DND-41 (cell line): ENCODE data around the gene NEDD9.

Experiments used
- ATAC-seq: fragments of 200-7000 bp; cut with Tn5 transposase; 3 replicates; pipeline ENCODE4 v1.9.1; 2021; ENCODE audit warnings: low read depth; ENCODE audit not compliant: insufficient read depth
- DNase-seq: peaks from one replicate; pipeline ENCODE4 v3.0.0-alpha.2; 2020
- H2AFZ ChIP-seq: 2 replicates; pipeline ENCODE4 v1.6.0; 2012; ENCODE audit warnings: low read depth, low read length
- H3K27ac ChIP-seq: 2 replicates; pipeline ENCODE4 v1.5.1; 2012; ENCODE audit warnings: low read length, inconsistent platforms
- H3K27me3 ChIP-seq: fragments of 200-600 bp; sonication (generic); 2 replicates; pipeline ENCODE4 v1.6.0; 2012; ENCODE audit warnings: low read length, mild to moderate bottlenecking, inconsistent platforms; ENCODE audit not compliant: insufficient read depth, poor library complexity
- H3K36me3 ChIP-seq: 2 replicates; pipeline ENCODE4 v1.5.1; 2012; ENCODE audit warnings: low read length, inconsistent platforms; ENCODE audit not compliant: insufficient read depth
- H3K4me1 ChIP-seq: 2 replicates; pipeline ENCODE4 v1.5.1; 2012; ENCODE audit warnings: mild to moderate bottlenecking, low read length; ENCODE audit not compliant: insufficient read depth
- H3K4me2 ChIP-seq: 2 replicates; pipeline ENCODE4 v1.6.0; 2012; ENCODE audit warnings: mild to moderate bottlenecking, moderate library complexity, low read length, inconsistent platforms; ENCODE audit not compliant: insufficient read depth
- H3K4me3 ChIP-seq, 2 experiments: fragments of 200-600 bp in 1 of 2; shearing (Covaris generic) in 1 of 2; 2 replicates each; pipeline ENCODE4 v1.5.1; 2012 to 2016; ENCODE audit warnings: inconsistent platforms in 2 of 2, low read length in 2 of 2, mild to moderate bottlenecking in 2 of 2, low read depth in 1 of 2, moderate library complexity in 1 of 2
- H3K79me2 ChIP-seq: 2 replicates; pipeline ENCODE4 v1.6.0; 2012; ENCODE audit warnings: low read length, inconsistent platforms; ENCODE audit not compliant: insufficient read depth
- H3K9ac ChIP-seq: 2 replicates; pipeline ENCODE4 v1.6.0; 2012; ENCODE audit warnings: low read depth, mild to moderate bottlenecking, inconsistent platforms, low read length, moderate library complexity
- H3K9me3 ChIP-seq: 2 replicates; pipeline ENCODE4 v1.5.1; 2012; ENCODE audit warnings: low read length, moderate library complexity, mild to moderate bottlenecking, inconsistent platforms; ENCODE audit not compliant: insufficient read depth, severe bottlenecking
- H4K20me1 ChIP-seq: 2 replicates; pipeline ENCODE4 v1.6.0; 2012; ENCODE audit warnings: low read length; ENCODE audit not compliant: insufficient read depth
- EZH2 ChIP-seq: IDR thresholded peaks from 3 replicates; pipeline ENCODE4 v1.6.1; 2012; ENCODE audit warnings: borderline replicate concordance, low read depth, mild to moderate bottlenecking, moderate library complexity, low read length, inconsistent platforms; ENCODE audit not compliant: severe bottlenecking
- TF ChIP-seq, protein P1 (sequence below): IDR thresholded peaks from 2 replicates; pipeline ENCODE4 v1.5.1; 2012; ENCODE audit warnings: borderline replicate concordance, low read length, moderate library complexity, mild to moderate bottlenecking; ENCODE audit not compliant: poor library complexity, severe bottlenecking; ENCODE audit errors: extremely low read depth

The NEDD9 gene

GRCh38 chr6:11210386-11211138, 21.9 kb downstream of the NEDD9 start:
- Histone ChIP-seq H3K9me3 (no peaks in the 10 kb centered on the region), H3K36me3 (no peaks in the 10 kb centered on the region), H3K27ac (no peak overlapping the region), H3K4me2 (no peak overlapping the region), H4K20me1 (no peaks in the 10 kb centered on the region), H3K79me2 (no peaks in the 10 kb centered on the region), H3K4me3 (no peak overlapping the region), H3K4me1 (peaks cover 12% of the 10 kb centered on the region), H3K27me3 (no peaks in the 10 kb centered on the region), H2AFZ (no peak overlapping the region), H3K9ac (no peak overlapping the region)
- DNase-seq (no peak), ATAC-seq (0 out of 3 replicates have a peak, but pooled peaks have one; percentile 22)
- TF ChIP-seq, protein P1, sequence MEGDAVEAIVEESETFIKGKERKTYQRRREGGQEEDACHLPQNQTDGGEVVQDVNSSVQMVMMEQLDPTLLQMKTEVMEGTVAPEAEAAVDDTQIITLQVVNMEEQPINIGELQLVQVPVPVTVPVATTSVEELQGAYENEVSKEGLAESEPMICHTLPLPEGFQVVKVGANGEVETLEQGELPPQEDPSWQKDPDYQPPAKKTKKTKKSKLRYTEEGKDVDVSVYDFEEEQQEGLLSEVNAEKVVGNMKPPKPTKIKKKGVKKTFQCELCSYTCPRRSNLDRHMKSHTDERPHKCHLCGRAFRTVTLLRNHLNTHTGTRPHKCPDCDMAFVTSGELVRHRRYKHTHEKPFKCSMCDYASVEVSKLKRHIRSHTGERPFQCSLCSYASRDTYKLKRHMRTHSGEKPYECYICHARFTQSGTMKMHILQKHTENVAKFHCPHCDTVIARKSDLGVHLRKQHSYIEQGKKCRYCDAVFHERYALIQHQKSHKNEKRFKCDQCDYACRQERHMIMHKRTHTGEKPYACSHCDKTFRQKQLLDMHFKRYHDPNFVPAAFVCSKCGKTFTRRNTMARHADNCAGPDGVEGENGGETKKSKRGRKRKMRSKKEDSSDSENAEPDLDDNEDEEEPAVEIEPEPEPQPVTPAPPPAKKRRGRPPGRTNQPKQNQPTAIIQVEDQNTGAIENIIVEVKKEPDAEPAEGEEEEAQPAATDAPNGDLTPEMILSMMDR, result no peak
- TF ChIP-seq EZH2, result no peak

GRCh38 chr6:11209906-11210305, 22.6 kb downstream of the NEDD9 start:
- TF ChIP-seq EZH2, result no peak
- TF ChIP-seq, protein P1, result no peak
- ATAC-seq, result no peak
- H3K27me3 ChIP-seq, result no peaks in the 10 kb centered on the region

GRCh38 chr6:11209369-11209768, 23.1 kb downstream of the NEDD9 start:
- Histone ChIP-seq H3K27me3 (no peaks in the 10 kb centered on the region), H4K20me1 (no peaks in the 10 kb centered on the region), H3K4me1 (peaks cover 12% of the 10 kb centered on the region), H3K9me3 (no peaks in the 10 kb centered on the region), H3K9ac (no peak overlapping the region), H3K79me2 (no peaks in the 10 kb centered on the region), H3K4me2 (no peak overlapping the region), H2AFZ (no peak overlapping the region), H3K4me3 (no peak overlapping the region), H3K36me3 (no peaks in the 10 kb centered on the region), H3K27ac (no peak overlapping the region)
- no peak for ATAC-seq
- no peak for TF ChIP-seq EZH2
- TF ChIP-seq, protein P1, result no peak
- DNase-seq, result no peak

More at GRCh38 chr6:11209906-11210305, 22.6 kb downstream of the NEDD9 start:
- Histone ChIP-seq H3K9me3 (no peaks in the 10 kb centered on the region), H3K4me3 (no peak overlapping the region), H3K9ac (no peak overlapping the region), H4K20me1 (no peaks in the 10 kb centered on the region), H3K27ac (no peak overlapping the region), H3K4me2 (no peak overlapping the region), H3K36me3 (no peaks in the 10 kb centered on the region), H3K79me2 (no peaks in the 10 kb centered on the region), H2AFZ (no peak overlapping the region), H3K4me1 (peaks cover 12% of the 10 kb centered on the region)
- no peak for DNase-seq
